Mammary epithelial cell (primary cell): Measurements from ENCODE around the gene NRXN2.

Experiments
- EZH2 ChIP-seq: IDR thresholded peaks from 2 replicates; pipeline ENCODE4 v1.6.1; 2012; ENCODE audit warnings: low read length, inconsistent platforms, borderline replicate concordance
- TF ChIP-seq, protein P1 (sequence below), 2 donors: IDR thresholded peaks in 1 of 2; conservative IDR thresholded peaks in 1 of 2; 2 replicates each; pipeline ENCODE4 v1.5.1; 2011 to 2012; ENCODE audit warnings: inconsistent platforms in 2 of 2, low read length in 2 of 2, mild to moderate bottlenecking in 2 of 2, control low read depth in 1 of 2, low read depth in 1 of 2; ENCODE audit not compliant: insufficient read depth in 1 of 2; ENCODE audit errors: extremely low read depth in 1 of 2

DNA sequence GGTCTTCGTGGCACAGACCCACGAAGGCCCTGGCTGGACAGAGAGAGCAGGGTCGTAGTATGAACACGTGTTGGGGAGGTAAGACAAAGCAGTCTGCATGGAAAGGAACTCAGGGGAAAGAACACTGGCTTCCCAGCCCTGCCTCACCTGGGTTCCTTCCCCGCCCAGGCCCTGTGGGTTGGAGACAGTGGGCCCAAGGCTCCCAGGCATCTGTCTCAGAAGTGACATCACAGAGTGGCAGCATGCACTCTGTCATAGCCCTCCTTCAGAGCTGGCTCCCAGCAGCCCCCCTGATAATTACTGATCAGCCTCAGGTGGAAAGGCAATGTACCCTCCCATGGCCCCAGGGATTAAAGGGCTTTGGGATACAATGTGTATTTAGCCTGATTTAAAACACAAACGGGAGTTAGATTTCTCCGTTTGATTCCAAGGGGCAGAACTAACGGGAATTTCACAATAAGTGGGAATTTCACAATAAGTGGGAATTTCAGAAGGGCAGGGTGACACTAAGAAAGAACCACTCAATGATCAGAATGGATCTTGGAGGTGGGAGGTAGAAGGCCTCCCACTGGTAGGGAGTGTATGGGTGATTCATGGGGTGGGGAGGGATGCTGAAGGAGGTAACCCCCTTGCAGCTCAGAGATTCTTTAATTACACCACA is 66.9 kb downstream of the NRXN2 start:
- TF ChIP-seq, protein P1, sequence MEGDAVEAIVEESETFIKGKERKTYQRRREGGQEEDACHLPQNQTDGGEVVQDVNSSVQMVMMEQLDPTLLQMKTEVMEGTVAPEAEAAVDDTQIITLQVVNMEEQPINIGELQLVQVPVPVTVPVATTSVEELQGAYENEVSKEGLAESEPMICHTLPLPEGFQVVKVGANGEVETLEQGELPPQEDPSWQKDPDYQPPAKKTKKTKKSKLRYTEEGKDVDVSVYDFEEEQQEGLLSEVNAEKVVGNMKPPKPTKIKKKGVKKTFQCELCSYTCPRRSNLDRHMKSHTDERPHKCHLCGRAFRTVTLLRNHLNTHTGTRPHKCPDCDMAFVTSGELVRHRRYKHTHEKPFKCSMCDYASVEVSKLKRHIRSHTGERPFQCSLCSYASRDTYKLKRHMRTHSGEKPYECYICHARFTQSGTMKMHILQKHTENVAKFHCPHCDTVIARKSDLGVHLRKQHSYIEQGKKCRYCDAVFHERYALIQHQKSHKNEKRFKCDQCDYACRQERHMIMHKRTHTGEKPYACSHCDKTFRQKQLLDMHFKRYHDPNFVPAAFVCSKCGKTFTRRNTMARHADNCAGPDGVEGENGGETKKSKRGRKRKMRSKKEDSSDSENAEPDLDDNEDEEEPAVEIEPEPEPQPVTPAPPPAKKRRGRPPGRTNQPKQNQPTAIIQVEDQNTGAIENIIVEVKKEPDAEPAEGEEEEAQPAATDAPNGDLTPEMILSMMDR (conservative IDR thresholded peaks at IDR 0.05 in 1 of 2, IDR thresholded peaks at IDR 0.05 in 1 of 2; ENCODE audit: extremely low read depth in 1 of 2, insufficient read depth in 1 of 2, low read depth in 1 of 2, low read length in 2 of 2), result no peak
- TF ChIP-seq EZH2, result no peak
